Mammary epithelial cell (primary cell): ENCODE measurements around the gene B3GNT2.

Experiments
- CTCF ChIP-seq, 2 donors: IDR thresholded peaks in 1 of 2; conservative IDR thresholded peaks in 1 of 2; 2 replicates each; pipeline ENCODE4 v1.5.1; 2011 to 2012; ENCODE audit warnings: inconsistent platforms in 2 of 2, low read length in 2 of 2, mild to moderate bottlenecking in 2 of 2, control low read depth in 1 of 2, low read depth in 1 of 2; ENCODE audit not compliant: insufficient read depth in 1 of 2; ENCODE audit errors: extremely low read depth in 1 of 2
- EZH2 ChIP-seq: IDR thresholded peaks from 2 replicates; pipeline ENCODE4 v1.6.1; 2012; ENCODE audit warnings: low read length, inconsistent platforms, borderline replicate concordance

DNA sequence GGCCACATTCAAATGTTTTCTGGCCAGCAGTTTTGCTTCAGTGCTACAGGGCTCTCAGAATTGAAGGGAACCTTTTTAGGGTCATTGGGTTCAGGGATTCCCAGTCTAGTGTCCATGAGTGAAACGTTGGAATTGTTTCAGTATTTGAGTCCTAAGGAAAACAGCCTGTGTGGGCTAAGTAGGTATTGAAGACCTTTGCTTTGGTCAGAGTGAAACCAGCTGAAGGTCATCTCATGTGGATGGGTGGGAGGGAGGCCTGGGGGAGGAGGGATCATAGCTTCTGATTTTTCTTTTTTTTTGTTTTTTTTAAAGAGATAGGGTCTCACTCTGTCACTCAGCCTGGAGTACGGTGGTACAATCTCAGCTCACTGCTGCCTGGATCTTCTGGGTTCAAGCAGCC is 20.2 kb downstream of the B3GNT2 start:
- TF ChIP-seq EZH2, result no peak
- no peak for TF ChIP-seq CTCF (conservative IDR thresholded peaks at IDR 0.05 in 1 of 2, IDR thresholded peaks at IDR 0.05 in 1 of 2; ENCODE audit: extremely low read depth in 1 of 2, insufficient read depth in 1 of 2, low read depth in 1 of 2, low read length in 2 of 2)
